Stimulated activated CD8-positive, alpha-beta memory T cell treated with anti-CD3 and anti-CD28 coated beads, Interleukin-7, amount 100 ng/mL, for 1 hour (primary cell): ENCODE data around the gene CLDN20.
"Not testable (repeated sequence)": the region's sequence is repeated elsewhere in the genome, so short reads cannot be mapped to it uniquely, and the experiment has no call there.

Source experiments
- DNase-seq, 2 donors: peaks; one replicate each; pipeline ENCODE4 v3.0.0-alpha.2; 2020; ENCODE audit warnings: low read depth in 2 of 2

The CLDN20 gene

DNA sequence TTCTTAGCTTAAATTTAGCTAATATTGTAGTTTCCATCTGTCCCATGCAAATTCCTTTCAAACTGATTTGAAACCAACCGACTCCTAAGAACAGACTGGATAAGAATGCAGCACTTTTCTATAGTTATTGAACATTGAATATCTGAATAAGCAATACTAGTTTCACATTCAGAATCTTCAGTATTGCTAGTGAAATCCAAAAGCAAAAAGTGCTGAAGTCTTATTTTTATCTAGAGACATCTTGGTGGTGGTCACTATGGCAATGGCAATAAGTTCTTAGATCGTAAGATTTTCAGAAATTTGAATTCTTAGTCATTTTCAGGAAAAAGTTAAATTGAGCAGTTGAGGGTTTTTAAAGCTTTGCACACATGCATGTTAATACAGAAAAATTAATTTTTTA lies 47.8 kb downstream of the CLDN20 start:
- DNase-seq: no peak

DNA sequence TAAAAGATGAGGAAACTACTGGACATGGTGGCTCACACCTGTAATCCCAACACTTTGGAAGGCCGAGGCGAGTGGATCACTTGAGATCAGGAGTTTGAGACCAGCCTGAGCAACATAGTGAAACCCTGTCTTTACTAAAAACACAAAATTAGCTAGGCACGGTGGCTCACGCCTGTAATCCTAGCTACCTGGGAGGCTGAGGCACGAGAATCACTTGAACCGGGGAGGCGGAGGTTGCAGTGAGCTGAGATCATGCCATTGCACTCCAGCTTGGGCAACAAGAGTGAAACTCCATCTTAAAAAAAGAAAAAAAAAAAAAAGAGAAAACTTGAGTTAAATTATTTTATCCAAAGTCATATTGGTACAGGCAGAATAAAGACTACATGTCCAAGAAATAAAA lies 49.1 kb downstream of the CLDN20 start:
- DNase-seq: not testable (repeated sequence)

DNA sequence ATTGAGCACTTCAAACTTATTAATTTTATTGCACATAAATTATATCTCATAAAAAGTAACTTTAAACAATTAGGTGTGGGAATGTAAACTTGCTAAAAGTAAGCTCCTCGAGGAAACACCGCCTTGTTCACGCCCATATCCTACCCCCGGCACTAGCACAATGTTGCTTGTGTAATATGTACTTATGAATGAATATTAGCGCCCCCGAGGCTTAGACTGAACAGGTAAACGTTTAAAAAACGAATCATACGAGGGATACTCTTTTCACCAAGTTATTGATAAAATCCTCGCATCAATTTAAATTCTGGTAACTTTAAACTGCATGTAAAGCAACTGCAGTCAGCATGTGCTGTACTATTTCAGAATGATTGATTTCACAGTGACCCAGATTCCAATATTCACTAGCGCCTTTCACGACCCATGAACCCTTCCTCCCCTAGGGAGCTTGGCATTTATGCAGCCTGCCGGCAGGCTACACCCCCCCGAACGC lies 49.8 kb downstream of the CLDN20 start:
- DNase-seq: no peak

DNA sequence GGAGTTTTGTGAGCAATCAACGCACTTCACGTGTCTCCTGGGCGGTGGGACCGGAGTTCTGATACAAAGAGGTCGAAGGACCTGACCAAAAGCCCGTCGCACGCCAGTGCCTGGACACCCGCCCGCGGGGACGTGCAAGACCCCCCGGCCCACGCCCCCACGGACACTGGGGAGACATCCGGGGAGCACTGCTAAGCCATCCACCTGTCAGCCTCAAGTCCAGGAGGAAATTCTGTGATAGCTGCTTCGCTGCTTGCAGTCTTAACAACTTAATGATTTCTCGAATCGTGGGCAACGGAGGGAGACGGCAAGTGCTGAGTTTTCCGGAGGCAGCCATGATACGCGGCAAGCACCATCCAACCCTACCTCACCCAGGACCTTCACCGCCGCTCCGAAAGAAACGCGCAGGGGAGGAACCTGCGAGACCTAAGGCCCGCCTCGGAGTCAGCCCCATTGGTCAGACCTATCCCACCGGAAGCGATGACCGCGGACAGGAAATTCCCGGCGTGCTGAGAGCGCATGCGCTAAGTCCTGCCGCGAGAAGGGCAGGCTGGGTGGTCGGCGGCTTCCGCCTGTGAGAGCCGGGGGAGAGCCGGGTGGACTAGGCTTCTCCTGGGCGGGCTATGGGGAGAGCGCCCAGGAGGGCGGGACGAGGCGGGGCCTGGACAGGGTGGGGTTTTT lies 50.4 kb downstream of the CLDN20 start, which contains the start of gene TFB1M:
Gene TFB1M (minus strand): TSS at position 393 of the 681 bp plus-strand sequence. CDS start 56 bp downstream, at position 337.
- DNase-seq: peak; percentile 94 to 95

DNA sequence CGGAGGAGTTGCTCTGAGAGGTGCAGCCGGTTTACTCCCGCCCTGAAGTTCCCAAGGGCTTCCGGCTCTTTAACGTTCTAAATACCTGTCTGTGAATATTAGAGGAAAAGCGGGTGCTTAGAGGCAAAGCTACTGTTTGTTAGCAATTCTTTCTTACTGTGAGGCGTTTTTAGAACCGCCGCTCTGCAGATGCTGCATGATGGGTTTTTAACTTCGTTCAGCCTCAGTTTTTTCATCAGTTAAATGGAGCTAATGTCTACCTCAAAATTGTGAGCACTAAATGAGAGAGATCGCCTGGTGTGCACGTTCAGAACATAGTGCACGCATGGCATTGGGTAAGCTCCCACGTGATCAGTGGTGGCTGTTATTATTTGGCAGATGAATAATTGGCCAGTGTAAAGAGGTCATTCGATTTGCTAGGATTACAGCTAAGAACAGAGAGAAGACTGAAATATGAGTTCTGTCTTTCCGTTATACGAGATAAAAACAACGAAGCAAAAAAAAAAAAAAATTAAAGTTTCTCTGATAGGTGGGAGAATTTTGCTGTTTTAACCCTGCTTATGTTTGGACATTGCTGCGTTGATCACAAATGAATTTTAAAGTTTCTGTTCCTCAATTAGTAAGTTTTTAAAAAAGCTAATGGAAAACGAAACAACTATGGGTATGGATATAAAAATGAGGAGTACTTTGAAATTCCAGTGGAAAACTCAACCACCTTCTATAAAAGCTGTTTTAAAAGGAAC lies 51.1 kb downstream of the CLDN20 start:
- no peak for DNase-seq

DNA sequence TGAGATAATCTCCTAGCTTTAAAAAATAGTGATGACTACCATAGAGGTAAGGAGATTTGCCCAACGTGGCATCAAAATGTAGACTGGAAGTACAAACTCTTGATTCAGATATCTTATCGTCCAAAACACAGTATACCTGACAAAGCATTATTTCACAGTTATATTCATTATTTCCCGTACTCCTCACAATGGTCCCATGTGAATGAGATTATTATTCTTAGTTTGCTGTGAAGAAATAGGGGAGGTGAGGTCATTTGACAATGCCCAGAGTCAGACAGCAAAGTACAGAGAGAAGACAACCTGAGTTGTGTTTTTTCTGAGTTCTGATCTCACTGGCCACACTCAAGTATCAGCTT lies 51.7 kb downstream of the CLDN20 start:
- DNase-seq: no peak

DNA sequence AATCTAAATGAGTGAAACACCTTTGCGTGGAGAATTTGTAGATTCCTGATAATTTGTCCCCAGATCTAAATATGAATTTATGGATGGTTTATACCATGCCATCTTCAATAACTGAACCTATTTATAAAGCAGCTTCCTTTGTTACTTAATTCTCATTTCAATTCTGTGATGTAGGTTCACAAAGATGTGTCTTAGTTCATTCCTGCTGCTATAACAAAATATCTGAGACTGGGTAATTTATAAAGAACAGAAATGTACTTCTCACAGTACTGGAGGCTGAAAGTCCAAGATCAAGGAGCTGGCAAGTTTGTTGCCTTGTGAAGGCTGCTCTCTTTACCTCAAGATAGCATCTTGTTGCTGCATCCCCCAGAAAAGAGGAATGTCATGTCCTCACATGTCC lies 52.6 kb downstream of the CLDN20 start:
- no peak for DNase-seq

DNA sequence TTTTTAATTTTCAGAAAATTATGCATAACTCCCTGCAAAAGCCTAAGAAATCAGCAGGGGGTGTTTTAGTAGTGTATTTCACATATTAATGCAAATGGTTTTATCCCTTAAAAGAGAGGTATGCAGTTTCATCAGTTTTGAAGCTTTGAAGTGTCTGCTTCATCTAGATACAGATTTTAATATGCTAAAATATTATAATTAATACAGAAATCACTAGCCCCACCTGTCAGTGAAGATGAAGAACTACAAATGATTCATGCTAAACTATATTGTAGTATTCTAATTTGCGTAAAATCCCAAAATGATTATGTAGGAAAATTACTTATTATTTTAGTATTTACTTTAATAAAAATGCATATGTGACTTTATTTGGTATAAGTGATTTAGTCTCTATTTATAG lies 53.4 kb downstream of the CLDN20 start:
- no peak for DNase-seq

DNA sequence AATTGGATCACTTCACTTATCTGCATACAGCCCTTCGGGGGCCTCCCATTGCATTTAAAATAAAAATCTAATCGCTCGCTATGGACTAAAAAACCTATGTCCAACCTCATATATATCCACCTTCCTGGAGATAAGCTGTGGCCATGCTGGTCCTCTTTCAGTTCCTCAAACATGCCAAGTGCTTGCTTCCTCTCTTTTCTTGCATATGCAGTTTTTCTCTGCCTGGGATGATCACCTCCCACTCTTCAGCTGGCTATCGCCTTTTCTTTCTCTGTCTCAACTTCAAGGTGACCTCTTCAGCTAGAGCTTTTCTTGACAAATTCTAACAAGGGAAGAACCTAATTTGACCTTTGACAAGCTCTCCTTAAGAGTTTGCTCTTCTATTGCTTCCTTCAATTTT lies 56.1 kb downstream of the CLDN20 start:
- no peak for DNase-seq

DNA sequence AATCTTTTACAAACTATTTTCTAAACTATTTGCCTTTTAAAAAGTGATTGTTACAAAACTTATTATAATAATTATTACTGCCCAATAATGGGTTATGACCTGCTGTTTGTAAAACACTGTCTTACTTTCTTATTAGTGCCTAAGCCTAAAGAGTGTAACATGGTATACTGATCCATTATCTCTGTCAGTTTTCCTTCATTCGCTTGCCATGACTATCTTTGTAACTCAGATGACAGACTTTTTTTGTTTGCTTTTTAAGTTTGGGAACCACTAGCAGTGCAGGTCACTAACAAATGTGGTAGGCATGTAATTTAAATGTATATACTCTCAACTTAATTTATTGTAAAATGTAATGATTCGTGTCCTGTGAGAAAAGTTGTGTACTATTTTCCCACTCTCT lies 60.4 kb downstream of the CLDN20 start:
- no peak for DNase-seq

DNA sequence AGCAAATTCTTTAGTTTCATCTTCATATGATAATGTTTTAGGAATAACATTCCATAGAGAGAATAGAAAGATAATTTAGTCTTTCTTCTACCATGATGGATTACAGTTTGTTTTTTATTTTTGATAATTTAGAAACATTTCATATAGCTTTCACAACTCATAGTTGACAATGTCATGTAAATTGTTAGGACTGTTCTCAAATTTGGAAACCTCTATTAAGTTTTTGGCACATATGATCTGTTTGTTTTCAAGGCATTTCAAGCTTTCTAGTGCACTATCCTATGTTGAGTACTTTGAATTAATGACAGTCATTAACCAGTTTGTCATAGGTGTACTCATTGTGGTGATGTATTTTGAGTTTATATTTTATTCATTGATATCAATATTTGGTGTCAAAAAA lies 61.2 kb downstream of the CLDN20 start:
- no peak for DNase-seq

DNA sequence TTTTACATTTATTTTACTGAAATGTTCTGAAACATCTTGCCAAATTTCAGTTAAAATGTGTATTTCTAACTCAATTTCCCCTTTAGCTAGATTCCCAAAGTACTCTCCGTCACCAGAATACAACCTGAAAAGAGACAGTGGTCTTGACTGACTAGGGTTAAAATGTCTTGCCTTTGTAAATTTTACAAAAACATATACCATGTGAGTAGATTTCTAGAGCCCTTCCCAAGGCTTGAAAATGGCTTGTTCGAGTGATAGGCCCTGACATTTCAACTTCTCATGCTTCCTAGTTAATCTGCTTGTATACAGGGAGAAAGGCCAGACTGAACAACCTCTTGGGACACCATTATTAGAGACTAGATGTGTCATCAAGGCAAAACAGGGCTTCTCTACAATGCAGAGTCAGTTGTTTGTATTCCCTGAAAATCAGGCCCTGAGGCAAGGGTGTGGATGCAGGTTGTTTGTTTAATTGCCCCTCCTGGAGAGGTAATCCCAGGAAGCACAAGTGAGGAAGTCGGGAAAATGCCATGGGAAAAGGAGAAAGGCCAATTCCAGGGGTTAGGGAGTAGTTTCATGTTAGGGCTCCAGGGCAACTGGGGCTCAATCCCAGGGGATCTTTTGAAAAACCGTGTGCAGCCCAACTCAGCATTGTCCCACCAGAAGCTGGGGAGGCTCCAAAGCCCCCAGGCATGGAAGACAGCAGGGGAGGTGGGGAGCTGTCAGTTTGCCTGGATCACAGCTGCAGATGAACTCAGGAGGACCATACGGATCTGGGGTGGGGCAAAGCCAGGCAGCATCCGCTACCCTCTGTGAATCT lies 62.1 kb downstream of the CLDN20 start:
- DNase-seq: no peak
